H9 (cell line): ENCODE results near the gene RAP1GAP. TPM values are rescaled to one million over a fixed set of nuclear protein-coding genes. Genes with fewer than 3 reads are reported as not detected.

Source experiments
- DNase-seq: peaks from one replicate; pipeline ENCODE4 v3.0.0-alpha.2; 2017
- H2AFZ ChIP-seq: one replicate; pipeline ENCODE4 v1.6.1; 2013; ENCODE audit warnings: mild to moderate bottlenecking, low read length, control low read depth, moderate library complexity
- H2AK5ac ChIP-seq: 2 replicates; pipeline ENCODE4 v1.6.1; 2013; ENCODE audit warnings: low read length, control low read depth, mixed read lengths; ENCODE audit not compliant: insufficient read length
- H2BK120ac ChIP-seq: one replicate; pipeline ENCODE4 v1.6.1; 2013; ENCODE audit warnings: low read depth, mild to moderate bottlenecking, low read length, control low read depth, inconsistent platforms; ENCODE audit not compliant: poor library complexity, severe bottlenecking
- H2BK12ac ChIP-seq: 2 replicates; pipeline ENCODE4 v1.6.1; 2013; ENCODE audit warnings: low read length, control low read depth, mixed read lengths, low read depth; ENCODE audit not compliant: insufficient read length
- H2BK15ac ChIP-seq: 2 replicates; pipeline ENCODE4 v1.6.1; 2013; ENCODE audit warnings: low read depth, low read length, control low read depth
- H2BK20ac ChIP-seq: one replicate; pipeline ENCODE4 v1.6.1; 2013; ENCODE audit warnings: low read depth, mild to moderate bottlenecking, low read length, control low read depth, inconsistent platforms; ENCODE audit not compliant: poor library complexity, severe bottlenecking
- H2BK5ac ChIP-seq: 2 replicates; pipeline ENCODE4 v1.6.1; 2013; ENCODE audit warnings: low read length, control low read depth, mixed read lengths; ENCODE audit not compliant: insufficient read length
- H3K14ac ChIP-seq: 2 replicates; pipeline ENCODE4 v1.6.1; 2013; ENCODE audit warnings: low read length, control low read depth; ENCODE audit not compliant: insufficient read depth
- H3K18ac ChIP-seq: 2 replicates; pipeline ENCODE4 v1.6.1; 2013; ENCODE audit warnings: low read depth, mild to moderate bottlenecking, mixed read lengths, low read length, control low read depth; ENCODE audit not compliant: insufficient read length
- H3K23ac ChIP-seq: 2 replicates; pipeline ENCODE4 v1.6.1; 2013; ENCODE audit warnings: low read length, control low read depth, mixed read lengths, low read depth; ENCODE audit not compliant: insufficient read length
- H3K23me2 ChIP-seq: 2 replicates; pipeline ENCODE4 v1.6.1; 2013; ENCODE audit warnings: low read depth, mild to moderate bottlenecking, mixed read lengths, low read length, control low read depth; ENCODE audit not compliant: insufficient read length, poor library complexity, severe bottlenecking
- H3K27ac ChIP-seq: 2 replicates; pipeline ENCODE4 v1.5.1; 2013; ENCODE audit warnings: low read length, control low read depth, mixed read lengths, low read depth; ENCODE audit not compliant: insufficient read length
- H3K27me3 ChIP-seq: 2 replicates; pipeline ENCODE4 v1.6.1; 2013; ENCODE audit warnings: low read length, control low read depth, inconsistent platforms; ENCODE audit not compliant: insufficient read depth
- H3K4ac ChIP-seq: 2 replicates; pipeline ENCODE4 v1.6.1; 2013; ENCODE audit warnings: low read depth, mild to moderate bottlenecking, control low read depth, inconsistent platforms, low read length, moderate library complexity
- H3K4me1 ChIP-seq: 2 replicates; pipeline ENCODE4 v1.6.1; 2013; ENCODE audit warnings: low read length, control low read depth, inconsistent platforms; ENCODE audit not compliant: insufficient read depth
- H3K4me2 ChIP-seq: 2 replicates; pipeline ENCODE4 v1.6.1; 2013; ENCODE audit warnings: low read length, control low read depth, mixed read lengths; ENCODE audit not compliant: insufficient read length, insufficient read depth
- H3K56ac ChIP-seq: 2 replicates; pipeline ENCODE4 v1.6.1; 2013; ENCODE audit warnings: low read depth, mild to moderate bottlenecking, mixed read lengths, low read length, control low read depth; ENCODE audit not compliant: insufficient read length
- H3K79me1 ChIP-seq: 2 replicates; pipeline ENCODE4 v1.6.1; 2013; ENCODE audit warnings: low read depth, mild to moderate bottlenecking, moderate library complexity, low read length, control low read depth, inconsistent platforms; ENCODE audit not compliant: insufficient read depth, poor library complexity, severe bottlenecking
- H3K79me2 ChIP-seq: 2 replicates; pipeline ENCODE4 v1.6.1; 2013; ENCODE audit warnings: low read length, control low read depth, inconsistent platforms; ENCODE audit not compliant: insufficient read depth
- H3K9ac ChIP-seq: 2 replicates; pipeline ENCODE4 v1.6.1; 2013; ENCODE audit warnings: low read length, control low read depth, mixed read lengths; ENCODE audit not compliant: insufficient read length; ENCODE audit errors: extremely low read depth
- H3K9me3 ChIP-seq: one replicate; pipeline ENCODE4 v1.6.1; 2013; ENCODE audit warnings: low read depth, low read length, inconsistent platforms; ENCODE audit not compliant: control insufficient read depth
- H3T11ph ChIP-seq: one replicate; pipeline ENCODE4 v1.6.1; 2013; ENCODE audit warnings: mild to moderate bottlenecking, low read length, control low read depth, inconsistent platforms
- H4K20me1 ChIP-seq: one replicate; pipeline ENCODE4 v1.6.1; 2013; ENCODE audit not compliant: control insufficient read depth, insufficient read length, insufficient read depth
- H4K5ac ChIP-seq: 2 replicates; pipeline ENCODE4 v1.6.1; 2013; ENCODE audit warnings: low read depth, mild to moderate bottlenecking, mixed read lengths, low read length, control low read depth; ENCODE audit not compliant: insufficient read length
- H4K8ac ChIP-seq: replicated peaks from 2 replicates; pipeline ENCODE4 v1.6.1; 2013; ENCODE audit warnings: low read length, control low read depth, mixed read lengths, low read depth; ENCODE audit not compliant: insufficient read length
- H4K91ac ChIP-seq: 2 replicates; pipeline ENCODE4 v1.6.1; 2013; ENCODE audit warnings: low read depth, mild to moderate bottlenecking, moderate library complexity, mixed read lengths, low read length, control low read depth; ENCODE audit not compliant: insufficient read length
- H3K27ac Mint-ChIP-seq, 3 experiments: 2 replicates in 2 of 3; 3 replicates in 1 of 3; pipeline ENCODE4 v1.8.0; 2020 to 2021; ENCODE audit warnings: mixed read lengths in 3 of 3, mild to moderate bottlenecking in 1 of 3, moderate library complexity in 1 of 3
- H3K27me3 Mint-ChIP-seq: 2 replicates; pipeline ENCODE4 v1.8.0; 2021; ENCODE audit warnings: low read depth, mild to moderate bottlenecking, moderate library complexity, mixed read lengths
- H3K36me3 Mint-ChIP-seq, 3 experiments: 2 replicates in 2 of 3; 3 replicates in 1 of 3; pipeline ENCODE4 v1.8.0; 2020 to 2021; ENCODE audit warnings: low read depth in 3 of 3, mixed read lengths in 3 of 3; ENCODE audit not compliant: insufficient read depth in 1 of 3
- H3K4me1 Mint-ChIP-seq, 2 experiments: 2 replicates each; pipeline ENCODE4 v1.8.0; 2020; ENCODE audit warnings: mixed read lengths in 2 of 2
- H3K4me3 Mint-ChIP-seq, 2 experiments: 2 replicates in 1 of 2; 3 replicates in 1 of 2; pipeline ENCODE4 v1.8.0; 2020 to 2021; ENCODE audit warnings: mild to moderate bottlenecking in 2 of 2, mixed read lengths in 2 of 2, moderate library complexity in 1 of 2
- H3K9me3 Mint-ChIP-seq, 2 experiments: 2 replicates in 1 of 2; 3 replicates in 1 of 2; pipeline ENCODE4 v1.8.0; 2020; ENCODE audit warnings: mild to moderate bottlenecking in 2 of 2, mixed read lengths in 2 of 2, moderate library complexity in 1 of 2
- CTCF ChIP-seq: fragments of 200-600 bp; sonication (generic); conservative IDR thresholded peaks from 3 replicates; pipeline ENCODE4 v1.8.0; 2021; ENCODE audit warnings: antibody characterized with exemption, mild to moderate bottlenecking
- WGBS: extraction: QIAGEN DNeasy Blood & Tissue Kit; methylation state at CpG from one replicate; pipeline ENCODE4 v1.1.7; 2013; ENCODE audit warnings: missing lambda C conversion rate, low lambda C conversion rate, mixed read lengths; ENCODE audit not compliant: insufficient read length; ENCODE audit errors: extremely low coverage; 5-methylcytosine and 5-hydroxymethylcytosine counted together
- total RNA-seq: library from RNA; stranded (reverse); gene quantifications from 2 replicates; pipeline ENCODE4 v1.2.1, GENCODE V29; 2021

RAP1GAP gene
- total RNA-seq, 1 experiment from 2014 or later, result 7.9 TPM

DNA sequence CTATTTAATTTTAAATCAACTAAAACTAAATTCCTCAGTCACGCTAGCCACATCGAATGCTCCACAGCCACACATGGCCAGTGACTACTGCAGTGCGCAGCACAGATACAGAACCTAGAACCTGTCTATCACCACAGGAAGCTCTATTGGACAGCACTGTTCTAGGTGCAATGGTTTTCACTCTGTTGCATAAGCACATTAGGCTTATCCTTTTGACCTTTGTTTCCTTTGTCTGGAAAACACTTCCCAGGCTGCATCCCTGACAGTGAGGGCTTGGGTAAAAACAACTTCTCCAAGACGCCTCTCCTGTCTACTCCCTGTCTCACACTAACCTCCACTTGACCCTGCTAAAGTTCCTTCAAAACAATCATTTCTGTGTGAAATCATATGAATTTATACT is 33.6 kb upstream of the RAP1GAP start:
- H2BK15ac ChIP-seq, result no peak overlapping the region
- no peaks in the 10 kb centered on the region for H3K9me3 ChIP-seq
- H3K27ac Mint-ChIP-seq, result 0 out of 7 replicates have a peak overlapping the region, but pooled peaks of 1 of the 3 experiments have one; percentile 14
- no peaks in the 10 kb centered on the region for H3K27me3 ChIP-seq
- H3K9me3 Mint-ChIP-seq, result no peaks in the 10 kb centered on the region
- no peak overlapping the region for H3T11ph ChIP-seq
- no peak overlapping the region for H4K91ac ChIP-seq
- no peak overlapping the region for H2BK120ac ChIP-seq
- H3K4ac ChIP-seq, result no peak overlapping the region
- H3K4me2 ChIP-seq, result no peak overlapping the region
- no peak overlapping the region for H4K5ac ChIP-seq
- H2AK5ac ChIP-seq, result no peak overlapping the region
- H3K79me1 ChIP-seq, result no peaks in the 10 kb centered on the region
- H3K23me2 ChIP-seq, result no peaks in the 10 kb centered on the region
- peaks cover 31 to 62% (median 57%) of the 10 kb centered on the region in 3 experiments; a peak in 6 of 7 replicates for H3K36me3 Mint-ChIP-seq
- no peak overlapping the region for H3K18ac ChIP-seq
- H2AFZ ChIP-seq, result no peak overlapping the region
- TF ChIP-seq CTCF, result no peak
- H4K20me1 ChIP-seq, result no peaks in the 10 kb centered on the region
- DNase-seq, result no peak
- no CpG with 5 or more reads among the region's 4 CpGs for WGBS
- H3K56ac ChIP-seq, result no peak overlapping the region
- H2BK20ac ChIP-seq, result no peak overlapping the region
- H3K9ac ChIP-seq, result no peak overlapping the region
- no peak overlapping the region for H3K14ac ChIP-seq
- H4K8ac ChIP-seq, result no peak overlapping the region
- no peak overlapping the region for H3K27ac ChIP-seq
- H3K4me3 Mint-ChIP-seq, result no peak overlapping the region
- H3K4me1 Mint-ChIP-seq, result peaks cover 18 to 25% of the 10 kb centered on the region in 2 experiments
- no peak overlapping the region for H2BK12ac ChIP-seq
- H3K4me1 ChIP-seq, result peaks cover 2% of the 10 kb centered on the region
- peaks cover 1% of the 10 kb centered on the region; the same call in 1 of the 2 replicates for H3K27me3 Mint-ChIP-seq
- H2BK5ac ChIP-seq, result no peak overlapping the region
- no peak overlapping the region for H3K23ac ChIP-seq
- no peaks in the 10 kb centered on the region for H3K79me2 ChIP-seq
